Dermis microvascular lymphatic vessel endothelial cell (primary cell): ENCODE data around the gene TPCN1. TPM values are rescaled to one million over a fixed set of nuclear protein-coding genes. Genes with fewer than 3 reads are reported as not detected.

ENCODE experiments used
- DNase-seq, 2 donors: peaks; one replicate each; pipeline versions ENCODE4 v3.0.0 to v3.0.0-alpha.2; 2010; ENCODE audit warnings: low read depth in 2 of 2
- total RNA-seq: library from RNA; depleted of rRNA; stranded (reverse); fragments of >200 nt; gene quantifications from 2 replicates; pipeline ENCODE4 v1.2.1, GENCODE V29; 2014

Gene TPCN1
- total RNA-seq, 1 donor from 2014 or later: 5.5 TPM

- no peak for DNase-seq
Measured at GRCh38 chr12:113302886-113303640, 81.8 kb downstream of the TPCN1 start.

DNA sequence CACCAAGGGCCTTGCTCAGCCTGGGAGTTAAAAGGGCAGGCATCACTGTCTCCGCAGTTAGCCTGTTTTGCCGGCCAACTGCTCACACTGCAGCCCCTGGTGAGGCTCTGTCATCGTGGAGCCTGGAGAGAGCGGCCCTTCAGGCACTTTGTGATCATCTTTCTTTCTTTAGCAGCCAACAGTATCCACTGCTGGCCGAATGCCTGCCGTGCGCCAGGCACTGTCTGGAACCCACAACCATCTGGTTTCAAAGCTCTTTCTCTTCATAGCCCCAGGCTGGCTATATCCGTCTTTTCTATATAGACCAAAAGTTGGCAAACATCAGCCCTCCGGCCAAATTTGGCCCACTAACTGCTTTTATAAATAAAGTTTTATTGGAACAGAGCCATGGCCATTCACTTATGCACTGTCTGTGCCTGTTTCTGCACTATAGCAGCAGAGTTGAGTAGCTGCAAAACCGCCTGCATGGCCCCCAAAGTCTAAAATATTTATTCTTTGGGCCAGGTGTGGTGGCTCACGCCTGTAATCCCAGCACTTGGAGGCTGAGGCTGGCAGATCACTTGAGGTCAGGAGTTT lies 84.1 kb downstream of the TPCN1 start:
- DNase-seq: no peak

- no peak for DNase-seq
Measured at GRCh38 chr12:113306382-113306781, 85.1 kb downstream of the TPCN1 start.

DNA sequence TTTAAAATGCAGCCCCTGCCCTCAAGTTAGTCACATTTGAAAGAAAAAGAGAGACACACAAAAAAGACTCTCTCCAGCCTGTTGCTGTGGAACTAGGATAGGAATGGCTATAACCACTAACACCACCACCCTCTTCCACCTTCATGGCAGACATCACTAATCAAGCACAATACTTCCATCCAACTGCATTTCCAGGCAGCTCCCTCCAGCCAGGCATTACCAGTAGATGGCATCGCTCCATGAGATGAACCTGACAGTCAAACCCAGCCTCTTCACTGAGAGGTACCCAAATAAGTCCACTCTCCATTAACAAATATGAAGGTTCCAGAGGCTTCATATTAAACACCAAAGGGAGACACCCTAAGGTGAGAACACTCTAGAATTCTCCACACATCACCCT lies 89.2 kb downstream of the TPCN1 start:
- DNase-seq: peak in 1 of 2 donors; percentile 19

GRCh38 chr12:113314121-113314529 lies 92.9 kb downstream of the TPCN1 start:
- DNase-seq: no peak

GRCh38 chr12:113315358-113315757 lies 94.1 kb downstream of the TPCN1 start:
- DNase-seq: no peak

DNA sequence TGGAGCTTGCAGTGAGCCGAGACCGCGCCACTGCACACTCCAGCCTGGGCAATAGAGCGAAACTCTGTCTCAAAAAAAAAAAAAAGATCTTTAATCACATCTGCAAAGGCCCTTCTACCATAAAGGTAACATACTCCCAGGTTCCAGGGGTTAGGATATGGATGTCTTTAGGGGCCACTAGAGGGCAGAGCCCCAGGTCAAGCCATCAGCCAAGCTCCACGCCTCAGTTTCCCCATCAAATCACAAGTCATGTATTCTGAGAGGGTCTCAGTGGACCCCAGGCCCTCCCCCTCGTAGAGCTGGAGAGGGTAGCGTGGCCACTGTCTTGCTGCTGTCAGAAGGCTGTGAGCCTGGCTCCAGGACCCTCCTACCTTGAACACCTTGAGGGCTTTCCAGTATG lies 94.9 kb downstream of the TPCN1 start:
- DNase-seq: no peak

DNA sequence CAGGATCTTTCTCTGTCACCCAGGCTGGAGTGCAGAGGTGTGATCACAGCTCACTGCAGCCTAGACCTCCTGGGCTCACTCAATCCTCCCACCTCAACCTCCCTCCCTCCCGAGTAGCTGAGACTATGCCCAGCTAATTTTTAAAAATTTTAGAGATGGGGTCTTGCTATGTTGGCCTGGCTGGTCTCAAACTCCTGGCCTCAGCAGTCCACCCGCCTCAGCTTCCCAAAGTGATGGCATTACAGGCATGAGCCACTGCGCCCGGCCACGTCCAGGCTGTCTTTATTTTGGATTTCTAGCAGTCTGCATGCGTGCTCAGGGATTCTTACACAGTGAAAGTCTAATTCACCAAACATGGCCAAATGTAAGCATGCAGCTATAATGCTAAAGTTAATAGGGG lies 95.9 kb downstream of the TPCN1 start:
- DNase-seq: no peak

- DNase-seq: no peak
Measured at GRCh38 chr12:113318046-113318656, 96.9 kb downstream of the TPCN1 start.

DNA sequence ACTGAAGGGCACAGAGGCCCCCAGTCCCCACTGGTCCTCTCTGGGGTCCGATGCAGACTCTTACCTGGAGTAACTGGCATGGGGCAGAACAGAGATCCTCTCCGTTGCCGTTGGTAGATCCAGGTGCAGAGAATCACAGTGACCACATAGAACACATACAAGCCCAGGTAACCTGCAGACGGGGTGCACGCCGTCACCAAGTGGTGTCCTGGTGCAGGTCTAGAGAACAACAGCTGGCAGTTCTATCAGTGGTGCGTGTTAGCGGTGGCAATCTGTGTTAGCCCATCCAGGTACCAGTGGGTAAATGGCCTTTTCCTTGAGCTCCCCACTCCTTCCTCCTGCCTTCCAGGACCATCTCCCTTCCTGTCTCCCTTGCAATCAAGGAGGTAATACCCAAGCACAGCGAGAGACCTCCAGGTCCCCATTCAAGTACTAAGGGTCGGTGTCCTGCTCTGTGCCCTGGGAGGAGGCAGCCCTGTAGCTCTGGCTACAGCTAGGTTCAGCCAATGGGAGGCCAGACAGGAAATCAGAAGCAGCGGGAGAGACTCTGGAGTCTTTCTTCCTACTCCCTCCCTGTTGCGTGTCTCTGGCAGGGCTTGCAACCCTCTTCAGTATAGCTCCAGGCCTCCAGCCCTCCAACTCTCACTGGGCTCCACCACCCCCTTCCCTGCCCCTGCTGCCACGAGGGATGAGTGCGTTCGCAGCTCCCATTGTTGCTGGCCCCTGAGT lies 97.8 kb downstream of the TPCN1 start:
- DNase-seq: no peak

- no peak for DNase-seq
Measured at GRCh38 chr12:113320401-113320800, 99.1 kb downstream of the TPCN1 start.

DNA sequence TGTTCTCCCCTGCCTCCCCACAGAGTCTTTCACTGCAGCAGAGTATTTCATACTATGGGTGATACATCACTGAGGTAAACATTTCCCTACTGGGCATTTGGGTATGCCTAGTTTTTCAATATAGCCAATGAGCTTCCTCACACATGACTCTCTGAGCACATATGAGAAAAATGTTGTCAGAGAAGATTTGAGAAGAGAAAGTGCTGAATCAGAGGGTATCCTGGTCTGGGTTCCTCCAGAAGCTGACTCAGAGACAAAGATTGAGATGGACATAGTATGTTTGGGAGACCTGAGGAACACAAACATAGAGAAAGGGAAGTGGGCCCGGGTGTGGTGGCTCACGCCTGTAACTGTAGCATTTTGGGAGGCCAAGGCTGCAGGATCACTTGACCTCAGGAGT lies 101.1 kb downstream of the TPCN1 start:
- no peak for DNase-seq

DNA sequence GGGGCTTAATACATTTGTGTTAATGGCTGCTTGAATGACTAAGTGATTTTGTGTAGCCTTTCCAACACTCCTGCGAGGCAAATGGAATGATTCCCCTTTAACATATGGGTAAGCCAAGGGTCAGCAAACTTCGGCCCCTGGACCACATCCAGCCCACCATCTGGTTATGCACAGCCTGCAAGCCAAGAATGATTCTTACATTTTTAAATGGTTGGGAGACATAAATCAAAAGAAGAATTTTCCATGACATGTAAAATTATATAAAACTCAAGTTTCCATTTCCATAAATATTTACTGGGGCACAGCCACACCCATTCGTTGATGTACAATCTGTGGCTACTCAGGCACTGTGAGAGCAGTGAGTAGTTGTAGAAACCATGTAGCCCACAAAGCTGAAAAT lies 104.7 kb downstream of the TPCN1 start:
- peak in 1 of 2 donors; percentile 59 for DNase-seq

DNA sequence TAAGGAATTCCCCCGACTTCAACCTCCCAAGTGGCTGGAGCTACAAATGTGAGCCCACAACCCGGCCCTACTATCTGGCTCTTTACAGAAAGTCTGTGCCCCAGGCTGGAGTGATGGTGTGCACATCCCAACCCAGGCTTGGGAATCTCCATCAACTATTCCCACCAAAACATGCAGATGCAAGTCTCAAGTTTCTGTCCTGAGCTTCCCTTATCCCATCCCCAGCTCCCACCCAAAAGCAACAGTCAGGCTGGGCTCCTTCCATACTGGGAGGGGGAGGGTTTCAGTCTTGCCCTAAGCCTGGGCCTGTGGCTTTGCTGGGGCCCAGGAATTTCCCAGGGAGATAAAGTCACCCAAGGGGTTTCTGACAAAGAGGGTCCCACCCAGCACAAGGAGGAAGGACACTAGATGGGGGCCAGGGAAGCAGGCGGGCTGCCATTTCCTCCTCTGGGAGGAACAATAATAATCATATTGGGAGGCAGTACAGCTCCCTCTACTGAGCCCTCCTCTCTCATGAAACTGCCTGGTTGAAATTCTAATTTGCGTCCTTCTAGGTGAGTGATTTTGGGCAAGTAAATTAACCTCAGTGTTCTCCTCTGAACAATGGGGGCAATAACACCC lies 105.6 kb downstream of the TPCN1 start:
- no peak for DNase-seq

DNA sequence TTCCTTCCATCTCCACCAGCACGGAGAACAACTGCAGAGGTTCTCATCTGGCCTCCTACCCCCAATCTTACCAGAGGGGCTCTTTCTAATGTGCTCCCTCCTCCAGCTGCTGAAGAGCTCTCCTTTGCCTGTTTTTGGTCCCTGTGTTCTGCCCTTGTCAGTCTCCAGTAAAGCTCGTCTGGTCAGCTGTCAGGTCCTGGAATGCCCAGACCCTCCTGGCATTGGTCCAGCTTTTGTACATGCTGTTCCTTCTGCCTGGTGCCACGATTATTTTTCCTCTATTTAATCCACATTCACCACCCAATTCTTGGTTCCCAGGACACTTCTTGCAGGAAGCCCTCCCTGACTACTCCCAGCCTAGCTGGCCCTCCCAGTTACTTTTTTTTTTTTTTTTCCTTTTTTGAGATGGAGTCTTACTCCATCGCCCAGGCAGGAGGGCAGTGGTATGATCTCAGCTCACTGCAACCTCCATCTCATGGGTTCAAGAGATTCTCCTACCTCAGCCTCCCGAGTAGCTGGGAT lies 107.2 kb downstream of the TPCN1 start:
- DNase-seq: no peak

- peak in 1 of 2 donors; percentile 17 for DNase-seq
Measured at GRCh38 chr12:113329022-113329790, 107.9 kb downstream of the TPCN1 start.

DNA sequence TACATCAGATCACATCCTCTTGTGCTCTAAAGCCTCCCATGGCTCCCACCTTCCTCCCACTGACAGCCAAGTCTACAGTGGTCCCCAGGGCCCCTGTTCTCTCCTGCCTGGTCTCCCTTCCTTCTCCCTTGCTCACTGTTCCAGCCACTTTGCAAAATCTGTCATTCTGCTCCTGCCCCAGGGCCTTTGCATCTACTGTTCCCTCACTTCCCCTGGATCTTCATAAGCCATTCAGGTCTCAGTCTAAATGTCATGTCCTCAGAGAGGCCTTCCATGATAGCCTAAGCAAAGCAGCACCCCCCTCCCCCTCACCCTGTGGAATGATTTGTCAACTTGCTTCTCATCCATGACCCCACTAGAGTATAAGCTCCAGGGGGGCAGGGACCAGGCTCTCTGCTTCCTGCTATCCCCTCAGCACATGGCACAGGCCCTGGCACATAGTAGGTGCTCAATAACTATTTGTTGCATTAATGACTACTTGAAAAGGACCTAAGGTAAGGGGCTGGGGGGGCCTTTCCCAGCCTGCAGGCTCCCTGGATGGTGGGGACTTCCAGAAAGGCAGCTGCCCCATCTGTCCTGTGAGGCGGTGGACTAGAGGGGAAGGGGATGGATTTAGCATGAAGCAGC lies 108.6 kb downstream of the TPCN1 start:
- no peak for DNase-seq

DNA sequence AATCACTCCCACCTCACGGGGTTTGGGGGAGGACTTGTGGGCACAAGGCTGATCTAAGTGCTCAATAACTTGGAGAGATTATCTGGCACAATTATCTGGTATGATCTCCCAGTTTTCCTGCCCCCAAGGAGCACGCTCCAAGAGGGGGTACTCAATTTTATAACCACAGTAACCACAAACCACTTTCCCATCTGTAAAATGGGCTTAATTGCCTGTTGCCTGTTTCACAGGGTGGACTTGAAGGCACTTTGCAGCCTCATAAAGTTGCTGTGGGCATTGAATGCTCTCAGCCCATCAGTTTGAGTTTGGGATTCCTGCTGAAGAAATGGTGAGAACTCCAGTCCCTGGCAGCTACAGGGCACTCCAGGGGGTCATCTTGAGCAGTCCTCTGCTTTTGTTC lies 109.2 kb downstream of the TPCN1 start:
- DNase-seq: no peak

GRCh38 chr12:113332688-113333417 lies 111.6 kb downstream of the TPCN1 start:
- DNase-seq: no peak

DNA sequence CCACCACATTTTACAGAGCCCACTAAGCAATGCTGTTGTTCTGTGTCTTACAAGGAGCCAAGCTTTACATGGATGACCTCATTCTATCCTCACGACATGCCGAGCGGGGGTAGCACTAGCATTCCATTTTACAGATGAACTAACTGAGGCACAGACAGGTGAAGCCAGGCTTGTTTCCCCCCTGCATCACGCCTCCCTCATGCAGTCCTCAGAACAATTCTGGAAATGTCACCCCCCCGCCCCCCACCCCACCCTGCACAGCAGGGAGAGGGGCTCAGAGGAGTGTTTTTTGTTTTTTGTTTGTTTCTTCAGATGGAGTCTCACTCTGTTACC lies 112.1 kb downstream of the TPCN1 start:
- no peak for DNase-seq
